ENCODE data around the gene RGSL1. TPM values are rescaled to one million over a fixed set of nuclear protein-coding genes. Genes with fewer than 3 reads are reported as not detected.

Gene RGSL1
- total and polyA plus RNA-seq, 9 donors: not detected

GRCh38 chr1:182413486-182413885 is 36.5 kb upstream of the RGSL1 start:
- intact Hi-C loops (cut with DNase I): no loop called here
- H3K36me3 ChIP-seq: no peaks in the 10 kb centered on the region
- no peak overlapping the region for H3K4me3 ChIP-seq
- H3K9me3 ChIP-seq: no peaks in the 10 kb centered on the region
- 76 to 87% (median 83%) methylated on average over 3 of the region's 3 CpGs for WGBS, 3 donors
- H3K27ac ChIP-seq: no peak overlapping the region
- no peak for DNase-seq
- H3K4me1 ChIP-seq (ENCODE audit: insufficient read depth): no peaks in the 10 kb centered on the region
- TF ChIP-seq EP300 (IDR thresholded peaks at IDR 0.05): no peak
- TF ChIP-seq POLR2A (IDR thresholded peaks at IDR 0.05): no peak
- TF ChIP-seq CTCF (IDR thresholded peaks at IDR 0.05): no peak
- no peaks in the 10 kb centered on the region for H3K27me3 ChIP-seq

DNA sequence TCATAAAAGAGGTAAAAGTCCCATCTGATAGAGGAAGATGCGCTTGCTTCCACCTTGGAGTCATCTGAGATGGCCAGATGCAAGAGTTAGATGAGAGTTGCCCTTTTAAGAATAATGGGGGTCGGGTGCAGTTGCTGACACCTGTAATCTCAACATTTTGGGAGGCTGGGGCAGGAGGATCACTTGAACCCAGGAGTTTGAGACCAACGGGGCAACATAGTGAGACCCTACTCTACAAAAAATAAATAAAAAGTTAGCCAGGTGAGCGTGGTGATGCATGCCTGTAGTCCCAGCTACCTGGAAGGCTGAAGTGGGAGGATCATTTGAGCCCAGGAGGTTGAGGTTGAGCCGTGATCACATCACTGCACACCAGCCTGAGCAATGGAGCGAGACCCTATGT is 36.0 kb upstream of the RGSL1 start:
- no peaks in the 10 kb centered on the region for H3K27me3 ChIP-seq
- TF ChIP-seq EP300 (IDR thresholded peaks at IDR 0.05) (no peak), POLR2A (IDR thresholded peaks at IDR 0.05) (no peak), CTCF (IDR thresholded peaks at IDR 0.05) (no peak)

DNA sequence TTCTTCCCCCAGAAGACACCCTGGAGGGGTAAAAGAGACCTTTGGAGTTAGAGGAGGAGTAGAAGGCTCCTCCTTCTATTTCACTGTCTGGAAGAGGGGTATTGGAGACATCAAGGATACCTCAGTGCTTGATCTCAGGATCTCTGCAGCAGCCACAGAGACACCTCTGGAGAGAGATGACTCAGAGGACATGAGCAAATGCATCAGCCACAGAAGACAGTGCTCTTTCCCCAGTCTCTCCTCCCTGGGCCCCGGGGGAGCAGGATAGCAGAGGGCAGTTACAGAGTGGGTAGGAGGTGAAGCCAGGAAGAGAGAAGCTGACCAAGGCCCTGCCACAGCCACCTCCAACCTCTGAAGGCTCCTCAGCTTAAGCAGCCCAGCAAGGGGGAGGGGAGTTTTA is 34.2 kb upstream of the RGSL1 start:
- Histone ChIP-seq H3K36me3 (no peaks in the 10 kb centered on the region), H3K4me3 (no peak overlapping the region), H3K4me1 (ENCODE audit: insufficient read depth) (no peaks in the 10 kb centered on the region), H3K9me3 (no peaks in the 10 kb centered on the region), H3K27me3 (no peaks in the 10 kb centered on the region), H3K27ac (no peak overlapping the region)
- no peak for DNase-seq
- intact Hi-C loops (cut with DNase I): no loop called here
- 41 to 61% (median 47%) methylated on average over 1 of the region's 1 CpG for WGBS, 3 donors
- no peak for TF ChIP-seq CTCF (IDR thresholded peaks at IDR 0.05)
- TF ChIP-seq EP300 (IDR thresholded peaks at IDR 0.05): no peak
- TF ChIP-seq POLR2A (IDR thresholded peaks at IDR 0.05): no peak

More for the DNA sequence above, 36.0 kb upstream of the RGSL1 start:
- Histone ChIP-seq H3K9me3 (no peaks in the 10 kb centered on the region), H3K36me3 (no peaks in the 10 kb centered on the region), H3K27ac (no peak overlapping the region), H3K4me1 (ENCODE audit: insufficient read depth) (no peaks in the 10 kb centered on the region), H3K4me3 (no peak overlapping the region)
- intact Hi-C loops (cut with DNase I): no loop called here
- 85 to 88% (median 88%) methylated on average over 6 of the region's 6 CpGs for WGBS, 3 donors
- no peak for DNase-seq

GRCh38 chr1:182426442-182427430 is 23.2 kb upstream of the RGSL1 start:
- 77 to 85% (median 81%) methylated on average over 7 of the region's 7 CpGs for WGBS, 3 donors
- intact Hi-C loops (cut with DNase I): no loop called here
- Histone ChIP-seq H3K9me3 (no peaks in the 10 kb centered on the region), H3K27me3 (no peaks in the 10 kb centered on the region), H3K4me3 (no peak overlapping the region), H3K36me3 (no peaks in the 10 kb centered on the region), H3K4me1 (ENCODE audit: insufficient read depth) (no peaks in the 10 kb centered on the region), H3K27ac (no peak overlapping the region)
- no peak for DNase-seq
- TF ChIP-seq POLR2A (IDR thresholded peaks at IDR 0.05) (no peak), EP300 (IDR thresholded peaks at IDR 0.05) (no peak), CTCF (IDR thresholded peaks at IDR 0.05) (no peak)
